HG02840 (cell line): ENCODE data around the gene DYNLL1.

Experiments
- ATAC-seq: cut with Tn5 transposase; IDR thresholded peaks from one replicate; pipeline ENCODE4 v1.9.1; 2021; ENCODE audit warnings: mild to moderate bottlenecking, moderate library complexity, moderate number of reproducible peaks; ENCODE audit not compliant: unreplicated experiment, low FRiP score

The DYNLL1 gene

DNA sequence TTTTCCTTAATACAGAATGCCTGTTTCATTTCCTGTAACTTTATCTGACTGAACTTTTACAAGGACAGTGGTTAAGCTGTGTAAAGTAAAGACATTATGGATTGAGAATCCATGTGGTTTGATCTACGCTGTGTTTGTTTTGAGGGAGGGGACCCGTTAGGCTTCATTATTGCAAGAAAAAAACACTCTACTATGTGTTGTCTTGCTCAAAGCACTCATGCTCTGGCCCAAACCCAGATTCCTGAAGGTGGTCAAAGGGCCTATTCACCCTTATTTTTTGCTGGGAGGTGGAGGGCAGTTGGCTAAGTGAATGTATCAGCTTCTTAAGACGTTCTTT is 50.1 kb downstream of the DYNLL1 start:
- no peak for ATAC-seq
